Ishikawa (cell line): Measurements from ENCODE around the gene SSMEM1.

ENCODE experiments used
- CEBPB ChIP-seq: IDR thresholded peaks from 2 replicates; pipeline ENCODE4 v1.6.1; 2012
- CREB1 ChIP-seq: IDR thresholded peaks from 2 replicates; pipeline ENCODE4 v1.6.1; 2012; ENCODE audit warnings: low read depth
- EP300 ChIP-seq: IDR thresholded peaks from 2 replicates; pipeline ENCODE4 v1.6.1; 2012; ENCODE audit warnings: borderline replicate concordance
- MAX ChIP-seq: IDR thresholded peaks from 2 replicates; pipeline ENCODE4 v1.6.1; 2012
- REST ChIP-seq: IDR thresholded peaks from 2 replicates; pipeline ENCODE4 v1.6.1; 2012; ENCODE audit warnings: low read depth, mild to moderate bottlenecking
- TAF1 ChIP-seq: IDR thresholded peaks from 2 replicates; pipeline ENCODE4 v1.6.1; 2012; ENCODE audit warnings: low read depth, mild to moderate bottlenecking
- TCF12 ChIP-seq: IDR thresholded peaks from 2 replicates; pipeline ENCODE4 v1.6.1; 2012; ENCODE audit warnings: low read depth
- USF1 ChIP-seq: IDR thresholded peaks from 2 replicates; pipeline ENCODE4 v1.6.1; 2012

- TF ChIP-seq CREB1 (no peak), CEBPB (no peak), TAF1 (no peak), REST (no peak), EP300 (no peak), USF1 (no peak), MAX (no peak), TCF12 (no peak)
Measured at GRCh38 chr7:130218806-130219620, 11.4 kb downstream of the SSMEM1 start.
